Mesendoderm (in vitro differentiated cells): ENCODE measurements around the gene CLDN4.
"Not testable (repeated sequence)": the region's sequence is repeated elsewhere in the genome, so short reads cannot be mapped to it uniquely, and the experiment has no call there.

Experiments
- DNase-seq: peaks from one replicate; pipeline ENCODE4 v3.0.0; 2013
- H2AK5ac ChIP-seq: 2 replicates; pipeline ENCODE4 v1.6.1; 2013; ENCODE audit warnings: low read length, inconsistent platforms
- H2BK120ac ChIP-seq: 2 replicates; pipeline ENCODE4 v1.6.1; 2013; ENCODE audit warnings: low read depth, mild to moderate bottlenecking, low read length, moderate library complexity, mixed read lengths
- H2BK15ac ChIP-seq: replicated peaks from 2 replicates; pipeline ENCODE4 v1.6.1; 2013; ENCODE audit warnings: low read depth, mild to moderate bottlenecking, moderate library complexity
- H2BK5ac ChIP-seq: 2 replicates; pipeline ENCODE4 v1.6.1; 2013; ENCODE audit warnings: low read length, inconsistent platforms
- H3K18ac ChIP-seq: 2 replicates; pipeline ENCODE4 v1.6.1; 2013; ENCODE audit warnings: mild to moderate bottlenecking, low read length, mixed read lengths
- H3K23ac ChIP-seq: one replicate; pipeline ENCODE4 v1.6.1; 2013; ENCODE audit warnings: low read length
- H3K27ac ChIP-seq: 2 replicates; pipeline ENCODE4 v1.5.1; 2013; ENCODE audit warnings: low read depth, mild to moderate bottlenecking, inconsistent platforms, low read length, moderate library complexity
- H3K27me3 ChIP-seq: 2 replicates; pipeline ENCODE4 v1.6.1; 2013; ENCODE audit warnings: low read length, control low read depth, mild to moderate bottlenecking, inconsistent platforms; ENCODE audit not compliant: insufficient read depth, poor library complexity
- H3K36me3 ChIP-seq: 2 replicates; pipeline ENCODE4 v1.6.1; 2013; ENCODE audit warnings: low read length, inconsistent platforms; ENCODE audit not compliant: control insufficient read depth, insufficient read depth
- H3K4ac ChIP-seq: one replicate; pipeline ENCODE4 v1.6.1; 2013; ENCODE audit warnings: low read depth, mild to moderate bottlenecking, low read length, moderate library complexity
- H3K4me1 ChIP-seq: 2 replicates; pipeline ENCODE4 v1.6.1; 2013; ENCODE audit warnings: low read depth, low read length, inconsistent platforms; ENCODE audit not compliant: control insufficient read depth
- H3K4me2 ChIP-seq: 2 replicates; pipeline ENCODE4 v1.6.1; 2013; ENCODE audit warnings: low read length
- H3K4me3 ChIP-seq: 2 replicates; pipeline ENCODE4 v1.5.1; 2013; ENCODE audit warnings: mild to moderate bottlenecking, low read length
- H3K56ac ChIP-seq: one replicate; pipeline ENCODE4 v1.6.1; 2013; ENCODE audit warnings: low read length
- H3K79me1 ChIP-seq: 2 replicates; pipeline ENCODE4 v1.6.1; 2013; ENCODE audit warnings: low read length, inconsistent platforms
- H3K79me2 ChIP-seq: 2 replicates; pipeline ENCODE4 v1.6.1; 2013; ENCODE audit warnings: mild to moderate bottlenecking, low read length; ENCODE audit not compliant: control insufficient read depth, insufficient read depth
- H3K9ac ChIP-seq: 2 replicates; pipeline ENCODE4 v1.6.1; 2013; ENCODE audit warnings: low read length, inconsistent platforms
- H4K5ac ChIP-seq: one replicate; pipeline ENCODE4 v1.6.1; 2013; ENCODE audit warnings: low read length
- H4K8ac ChIP-seq: one replicate; pipeline ENCODE4 v1.6.1; 2013; ENCODE audit warnings: low read depth, mild to moderate bottlenecking, control low read depth, low read length, moderate library complexity
- WGBS: extraction: QIAGEN DNeasy Blood & Tissue Kit; methylation state at CpG from one replicate; pipeline ENCODE4 v1.1.7; 2013; ENCODE audit warnings: low lambda C conversion rate, missing lambda C conversion rate; ENCODE audit not compliant: insufficient coverage; ENCODE audit errors: extremely low coverage; 5-methylcytosine and 5-hydroxymethylcytosine counted together

Gene CLDN4

DNA sequence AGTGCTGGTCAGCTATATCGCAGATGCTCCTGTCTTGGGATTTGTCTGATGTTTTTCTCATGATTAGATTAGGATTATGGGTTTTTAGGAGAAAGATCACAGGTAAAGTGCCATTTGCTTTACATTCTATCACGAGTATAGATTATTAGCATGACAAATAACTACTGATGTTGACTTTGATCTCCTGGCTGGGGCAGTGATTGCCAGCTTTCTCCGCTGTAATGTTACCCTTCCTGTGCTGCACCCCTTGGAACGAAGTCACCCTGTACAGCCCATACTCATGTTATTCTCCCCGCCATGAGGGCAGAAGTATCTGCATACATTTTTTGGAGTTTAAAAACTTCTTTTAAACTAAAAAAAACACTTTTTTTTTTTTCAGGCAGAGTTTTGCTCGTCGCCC lies 10.8 kb upstream of the CLDN4 start:
- Histone ChIP-seq H3K23ac (no peak overlapping the region), H3K4me2 (no peak overlapping the region), H3K36me3 (no peaks in the 10 kb centered on the region), H2BK120ac (no peak overlapping the region), H3K9ac (no peak overlapping the region), H2BK5ac (no peak overlapping the region), H3K4me1 (no peaks in the 10 kb centered on the region), H3K56ac (no peak overlapping the region), H3K27ac (no peak overlapping the region), H2BK15ac (no peak overlapping the region), H3K4me3 (no peak overlapping the region), H3K79me2 (no peaks in the 10 kb centered on the region), H4K8ac (no peak overlapping the region), H3K18ac (no peak overlapping the region), H2AK5ac (no peak overlapping the region), H3K4ac (no peak overlapping the region), H3K79me1 (no peaks in the 10 kb centered on the region), H3K27me3 (no peaks in the 10 kb centered on the region), H4K5ac (no peak overlapping the region)
- DNase-seq = no peak
- no CpG with 5 or more reads among the region's 7 CpGs for WGBS

DNA sequence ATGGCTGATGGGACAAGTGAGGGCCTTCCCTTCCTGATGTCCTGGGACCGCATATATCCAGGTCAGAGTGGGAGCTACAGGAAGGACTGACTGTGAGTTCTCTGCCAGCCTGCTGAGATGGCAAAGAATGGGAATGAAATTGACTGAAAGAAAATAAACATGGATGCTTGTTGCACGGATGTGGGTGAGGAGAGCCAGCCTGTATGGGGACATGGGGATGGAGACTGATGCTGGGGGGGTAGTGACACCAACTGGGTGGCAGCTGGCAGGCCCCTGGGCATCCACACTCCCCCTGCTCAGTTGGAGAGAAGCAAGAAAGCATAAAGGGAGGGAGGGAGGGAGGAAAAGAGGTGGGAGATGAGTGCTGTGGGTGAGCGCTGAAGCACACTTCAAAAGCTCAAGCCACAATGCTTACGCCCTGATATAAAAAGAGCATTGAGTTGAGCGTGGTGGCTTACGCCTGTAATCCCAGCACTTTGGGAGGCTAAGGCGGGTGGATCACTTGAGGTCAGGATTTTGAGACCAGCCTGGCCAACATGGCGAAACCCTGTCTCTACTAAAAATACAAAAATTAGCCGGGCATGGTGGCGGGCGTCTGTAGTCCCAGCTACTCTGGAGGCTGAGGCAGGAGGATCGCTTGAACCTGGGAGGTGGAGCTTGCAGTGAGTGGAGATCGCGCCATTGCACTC lies 9.1 kb upstream of the CLDN4 start:
- H3K9ac ChIP-seq, H3K79me2 ChIP-seq, H4K5ac ChIP-seq, H2AK5ac ChIP-seq, H3K4ac ChIP-seq, H4K8ac ChIP-seq, H3K79me1 ChIP-seq, H3K4me1 ChIP-seq, H3K27ac ChIP-seq, DNase-seq, H2BK120ac ChIP-seq, H3K36me3 ChIP-seq, H3K27me3 ChIP-seq, H3K4me2 ChIP-seq, H3K23ac ChIP-seq, H2BK5ac ChIP-seq, H2BK15ac ChIP-seq, H3K4me3 ChIP-seq, H3K18ac ChIP-seq: not testable (repeated sequence)
- whole genome bisulfite sequencing = no CpG with 5 or more reads among the region's 14 CpGs
- H3K56ac ChIP-seq = peak overlapping the region; percentile 7

DNA sequence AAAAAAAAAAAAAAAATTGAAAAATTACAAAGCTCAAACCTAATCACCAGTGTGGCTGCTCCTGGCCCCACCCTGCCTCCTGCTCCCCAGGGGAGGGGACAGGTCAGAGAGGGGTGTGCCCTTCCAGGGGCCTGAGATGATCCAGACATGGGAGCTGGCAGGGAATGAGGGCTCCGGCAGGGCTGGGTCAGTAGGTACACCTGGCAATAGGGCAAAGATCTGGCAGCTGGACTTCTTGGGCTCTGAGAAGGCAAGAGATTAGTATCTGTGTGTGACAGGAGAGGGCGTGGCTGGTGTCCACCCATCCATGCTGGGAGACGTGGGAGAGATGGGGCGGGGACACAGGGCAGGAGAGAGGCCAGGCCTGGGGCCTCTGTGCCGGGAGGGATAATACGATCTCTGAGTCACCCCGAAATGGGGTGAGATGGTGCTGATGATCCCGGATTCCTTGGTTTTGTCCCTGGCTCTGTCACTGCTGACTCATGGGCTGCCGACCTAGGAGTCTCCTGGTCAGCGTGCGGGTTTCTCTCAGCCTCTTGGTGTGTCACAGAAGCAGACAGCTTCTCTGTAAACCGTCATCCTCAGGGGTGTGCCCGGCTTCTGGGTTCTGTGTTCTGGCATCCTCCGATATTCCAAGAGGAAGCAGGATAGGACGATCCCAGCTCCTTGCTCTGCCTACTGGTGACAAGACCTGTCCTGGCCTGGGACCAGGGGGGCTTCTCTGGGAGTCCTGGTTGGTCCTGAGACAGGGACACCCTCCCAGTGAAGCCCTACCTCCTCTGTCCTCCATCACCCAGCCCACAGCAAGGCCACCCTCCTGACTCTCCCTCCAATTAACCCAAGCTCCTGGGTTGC lies 8.2 kb upstream of the CLDN4 start:
- no peak overlapping the region for H2BK5ac ChIP-seq
- no peaks in the 10 kb centered on the region for H3K79me2 ChIP-seq
- H2BK120ac ChIP-seq = no peak overlapping the region
- H3K27ac ChIP-seq = no peak overlapping the region
- DNase-seq = peak; percentile 57
- no peaks in the 10 kb centered on the region for H3K79me1 ChIP-seq
- H3K9ac ChIP-seq = no peak overlapping the region
- H2BK15ac ChIP-seq = no peak overlapping the region
- H3K27me3 ChIP-seq = no peaks in the 10 kb centered on the region
- no CpG with 5 or more reads among the region's 15 CpGs for WGBS
- no peaks in the 10 kb centered on the region for H3K36me3 ChIP-seq
- H3K18ac ChIP-seq = no peak overlapping the region
- H4K5ac ChIP-seq = no peak overlapping the region
- H4K8ac ChIP-seq = no peak overlapping the region
- H3K4me3 ChIP-seq = no peak overlapping the region
- H3K56ac ChIP-seq = peak overlapping the region; percentile 19
- H2AK5ac ChIP-seq = no peak overlapping the region
- H3K4me1 ChIP-seq = peaks cover under 1% of the 10 kb centered on the region
- no peak overlapping the region for H3K4ac ChIP-seq
- H3K23ac ChIP-seq = no peak overlapping the region
- no peak overlapping the region for H3K4me2 ChIP-seq

DNA sequence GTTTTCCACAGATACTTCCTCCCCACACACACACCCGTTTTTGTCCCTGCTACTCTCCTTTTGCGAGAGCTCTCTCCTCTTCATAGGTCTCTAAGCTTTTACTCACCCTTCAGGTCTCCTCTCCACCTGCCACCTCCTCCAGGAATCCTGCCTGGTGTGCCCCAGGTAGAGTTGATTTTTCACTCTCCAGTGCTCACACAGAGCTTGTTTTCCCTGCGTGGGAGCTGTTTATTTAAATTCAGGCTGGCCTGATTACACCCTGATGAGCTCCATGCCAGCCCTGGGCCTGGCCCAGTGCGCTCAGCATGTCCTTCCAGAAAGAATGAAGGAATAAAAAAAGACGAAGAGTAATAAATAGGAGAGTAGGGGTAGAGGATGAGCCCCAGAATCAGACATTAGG lies 7.5 kb upstream of the CLDN4 start:
- no peak overlapping the region for H3K4me2 ChIP-seq
- H4K5ac ChIP-seq = no peak overlapping the region
- no peak overlapping the region for H3K4me3 ChIP-seq
- no peak overlapping the region for H3K56ac ChIP-seq
- no peak overlapping the region for H3K18ac ChIP-seq
- no peak overlapping the region for H4K8ac ChIP-seq
- no peak overlapping the region for H3K23ac ChIP-seq
- no peak overlapping the region for H3K9ac ChIP-seq
- H2BK120ac ChIP-seq = no peak overlapping the region
- H2BK15ac ChIP-seq = no peak overlapping the region
- no peak overlapping the region for H3K27ac ChIP-seq
- H3K4ac ChIP-seq = no peak overlapping the region
- DNase-seq = no peak
- H2BK5ac ChIP-seq = no peak overlapping the region
- peaks cover 5% of the 10 kb centered on the region for H3K4me1 ChIP-seq
- WGBS = no CpG with 5 or more reads among the region's 5 CpGs
- no peaks in the 10 kb centered on the region for H3K36me3 ChIP-seq
- no peaks in the 10 kb centered on the region for H3K79me1 ChIP-seq
- no peak overlapping the region for H2AK5ac ChIP-seq
- no peaks in the 10 kb centered on the region for H3K27me3 ChIP-seq
- H3K79me2 ChIP-seq = no peaks in the 10 kb centered on the region

DNA sequence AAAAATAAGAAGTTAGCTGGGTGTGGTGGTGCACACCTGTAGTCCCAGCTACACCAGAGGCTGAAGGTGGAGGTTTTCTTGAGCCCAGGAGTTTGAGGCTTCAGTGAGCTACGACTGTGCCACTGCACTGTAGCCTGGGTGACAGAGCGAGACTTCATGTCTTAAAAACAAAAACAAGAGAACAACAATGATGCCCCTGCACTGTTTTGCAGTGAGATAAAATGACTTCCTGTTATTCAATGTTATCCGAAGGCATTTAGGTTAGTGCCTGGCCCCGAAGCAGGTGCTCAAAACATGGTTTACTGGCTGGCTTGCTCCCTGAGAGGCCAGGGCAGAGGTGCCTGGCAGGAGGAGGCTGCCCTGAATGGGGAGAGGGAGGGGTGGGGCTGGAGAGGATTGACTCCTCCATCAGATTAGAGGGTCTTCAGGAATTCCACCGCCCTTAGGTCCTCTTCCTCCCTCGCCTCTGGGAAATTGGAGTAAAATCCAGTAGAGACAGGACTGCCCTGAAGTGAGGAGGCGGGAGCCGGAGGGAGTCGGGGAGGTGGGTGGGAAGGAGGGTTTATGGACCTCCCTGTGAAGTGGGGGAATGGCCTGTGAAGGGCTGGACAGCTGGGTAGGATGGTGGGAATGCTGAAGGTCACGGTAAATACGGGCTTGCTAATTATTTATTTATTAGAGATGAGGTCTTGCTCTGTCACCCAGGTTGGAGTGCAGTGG lies 6.8 kb upstream of the CLDN4 start:
- DNase-seq = no peak
- Histone ChIP-seq H2BK5ac (no peak overlapping the region), H2AK5ac (no peak overlapping the region), H4K8ac (no peak overlapping the region), H3K79me1 (no peaks in the 10 kb centered on the region), H2BK15ac (no peak overlapping the region), H3K79me2 (no peaks in the 10 kb centered on the region), H4K5ac (no peak overlapping the region), H3K4me2 (no peak overlapping the region), H3K36me3 (no peaks in the 10 kb centered on the region), H3K18ac (no peak overlapping the region), H3K27me3 (no peaks in the 10 kb centered on the region), H3K4me3 (no peak overlapping the region), H3K23ac (no peak overlapping the region), H2BK120ac (no peak overlapping the region), H3K4me1 (peaks cover 5% of the 10 kb centered on the region), H3K27ac (no peak overlapping the region), H3K9ac (no peak overlapping the region), H3K56ac (no peak overlapping the region), H3K4ac (no peak overlapping the region)
- no CpG with 5 or more reads among the region's 11 CpGs for WGBS
